HG02678 (cell line): ENCODE results near the gene ANGPTL3.

Experiments used
- ATAC-seq: cut with Tn5 transposase; IDR thresholded peaks from one replicate; pipeline ENCODE4 v1.9.1; 2021; ENCODE audit warnings: mild to moderate bottlenecking, moderate library complexity; ENCODE audit not compliant: unreplicated experiment

Gene ANGPTL3

DNA sequence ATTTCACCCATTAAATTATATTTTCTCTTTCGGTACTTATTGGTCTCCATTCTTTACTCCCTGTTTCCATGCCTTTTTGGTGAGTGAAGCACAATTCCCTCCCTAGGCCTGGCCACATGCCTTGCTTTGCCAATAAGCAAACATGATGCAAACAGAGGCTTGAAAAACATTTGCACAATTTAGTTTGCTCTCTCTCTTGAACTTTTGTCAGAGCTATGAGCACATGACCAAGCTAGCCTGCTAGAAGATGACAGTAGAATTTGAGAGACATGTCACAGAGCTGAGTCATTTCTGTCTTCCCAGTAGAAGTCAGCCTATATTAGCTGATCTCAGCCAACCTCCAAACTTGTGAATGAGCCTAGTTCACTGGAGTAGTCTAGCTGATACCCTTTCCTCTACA, 24.6 kb downstream of the ANGPTL3 start:
- peak; percentile 94 for ATAC-seq

DNA sequence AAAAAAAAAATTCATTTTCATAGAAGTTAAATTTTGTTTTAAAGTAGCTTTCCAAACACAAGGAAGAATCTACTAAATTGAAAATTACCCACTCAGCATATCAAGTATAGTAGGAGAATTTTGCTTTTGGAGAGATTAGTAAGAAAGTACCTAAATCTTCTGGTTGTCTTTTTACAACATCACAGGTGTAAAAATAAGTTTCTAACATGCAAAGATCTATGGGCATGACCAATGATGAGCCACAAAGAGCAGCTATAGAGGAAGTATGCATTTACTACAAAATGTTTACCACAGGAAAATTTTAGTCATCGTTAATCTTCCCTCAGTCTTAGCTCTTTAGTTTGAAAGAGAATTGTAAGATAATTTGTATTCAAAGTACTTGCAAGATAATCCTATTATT, 28.1 kb downstream of the ANGPTL3 start:
- peak; percentile 65 for ATAC-seq

DNA sequence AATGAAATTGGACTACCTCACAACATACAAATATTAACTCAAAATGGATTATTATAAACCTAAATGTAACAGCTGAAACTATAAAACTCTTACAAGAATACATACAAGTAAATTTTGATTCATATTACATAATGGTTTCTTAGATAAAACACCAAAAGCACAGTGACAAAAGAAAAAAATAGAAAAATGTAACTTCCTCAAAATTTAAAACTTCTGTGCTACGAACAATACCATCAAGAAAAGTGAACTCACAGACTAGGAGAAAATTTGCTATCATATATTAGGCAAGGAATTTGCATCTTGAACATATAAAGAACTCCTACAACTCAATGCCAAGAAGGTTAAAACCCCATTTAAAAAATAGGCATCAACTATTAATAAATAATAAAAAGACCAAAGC, 31.2 kb downstream of the ANGPTL3 start:
- no peak for ATAC-seq

DNA sequence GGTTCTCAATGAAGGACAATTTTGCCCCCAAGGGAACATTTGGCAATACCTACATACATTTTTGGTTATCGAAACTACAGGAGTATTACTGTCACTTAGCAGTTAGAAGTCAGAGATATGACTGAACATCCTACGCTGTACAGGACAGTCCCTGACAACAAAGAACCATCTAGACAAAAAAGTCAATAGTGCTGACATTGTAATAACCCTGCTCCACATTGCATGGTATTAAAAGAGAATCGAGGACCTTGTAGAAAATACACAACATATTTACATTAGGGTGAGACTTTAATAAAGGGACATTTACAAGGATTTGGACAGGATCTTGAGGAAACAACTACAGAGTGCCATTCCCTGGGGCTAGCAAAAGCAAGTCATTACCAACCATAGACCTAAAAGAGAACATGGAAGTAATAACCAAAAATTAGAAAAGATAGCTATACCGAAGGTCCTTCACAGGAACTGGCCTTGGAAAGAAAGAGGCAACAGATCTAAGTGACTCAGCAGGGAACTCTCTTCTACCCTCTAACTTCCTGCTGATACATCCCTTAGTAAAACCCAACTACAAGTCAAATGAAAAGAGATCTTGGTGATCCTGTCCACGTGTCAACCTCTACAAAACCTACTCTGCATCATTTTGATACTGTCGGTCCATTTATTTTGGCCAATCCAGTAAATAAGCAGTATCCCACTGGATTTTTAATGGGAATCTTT, 40.2 kb downstream of the ANGPTL3 start:
- ATAC-seq, result no peak

DNA sequence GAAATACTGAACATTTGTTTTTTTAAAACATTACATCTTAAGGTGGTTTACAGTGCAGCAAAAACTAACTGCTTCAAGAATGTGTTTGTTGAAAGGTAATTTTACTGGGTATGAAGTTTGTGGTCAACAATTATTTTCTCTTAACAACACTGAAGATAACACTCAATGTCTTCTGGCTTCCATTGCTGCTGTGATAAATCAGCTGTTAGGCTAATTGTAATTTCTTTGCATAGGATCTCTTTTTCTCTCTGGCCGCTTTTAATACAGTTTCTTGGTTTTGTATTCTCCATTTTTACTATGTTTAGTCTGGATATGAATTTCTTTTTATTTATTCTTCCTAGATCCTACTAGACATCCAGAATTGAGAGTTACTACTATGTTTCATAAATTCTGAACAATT, 46.0 kb downstream of the ANGPTL3 start:
- no peak for ATAC-seq

DNA sequence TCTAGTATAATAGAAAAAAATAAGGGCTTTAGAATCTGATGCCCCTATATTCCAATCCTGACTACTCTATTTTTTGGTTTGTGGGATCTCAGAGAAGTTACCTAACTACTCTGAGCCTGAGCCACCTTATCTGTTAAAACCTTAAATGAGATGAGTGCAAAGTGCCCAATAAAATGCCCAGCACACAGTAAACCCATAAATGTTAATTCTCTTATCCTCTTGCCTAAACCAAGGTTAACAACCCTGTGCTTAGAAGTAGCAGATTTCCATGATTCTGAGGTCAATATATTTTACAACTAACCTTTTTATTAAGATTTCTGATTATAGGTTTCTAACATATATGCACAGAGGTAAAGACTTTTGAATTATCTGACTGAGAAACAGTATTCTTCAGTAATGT, 55.1 kb downstream of the ANGPTL3 start:
- no peak for ATAC-seq

DNA sequence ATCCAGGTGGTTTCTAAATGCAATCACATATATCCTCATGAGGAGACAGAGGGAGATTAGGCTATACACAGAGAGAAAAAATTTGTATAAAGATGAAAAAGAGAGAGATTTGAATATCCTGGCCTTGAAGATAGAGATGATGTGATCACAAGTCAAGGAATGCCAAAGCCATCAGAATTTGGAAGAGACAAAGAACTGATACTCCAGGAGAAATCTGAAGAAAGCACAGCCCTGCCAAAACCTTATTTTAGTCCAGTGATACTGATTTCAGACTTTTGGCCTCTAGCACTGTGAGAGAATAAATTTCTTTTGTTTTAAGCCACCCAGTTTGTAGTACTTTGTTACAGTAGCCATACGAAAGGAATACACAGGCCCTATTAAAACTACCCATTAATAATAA, 57.4 kb downstream of the ANGPTL3 start:
- ATAC-seq, result no peak
